Activated T-cell treated with anti-CD3 and anti-CD28 coated beads, Interleukin-2, amount 50 U/mL, for 72 hours (primary cell): ENCODE data around the gene MSANTD1. TPM values are rescaled to one million over a fixed set of nuclear protein-coding genes. Genes with fewer than 3 reads are reported as not detected.

Experiments
- total RNA-seq, 2 donors: library from RNA; stranded (reverse); gene quantifications; one replicate each; pipeline ENCODE4 v1.2.3, GENCODE V29; 2022

The MSANTD1 gene
- total RNA-seq, 2 donors from 2014 or later = 2.4 to 2.5 TPM

Other genes starting within 250 kb of the MSANTD1 start
- gene HTT-AS, start 174.6 kb upstream of the MSANTD1 start, total RNA-seq = not detected
- gene HTT, start 174.5 kb upstream of the MSANTD1 start, total RNA-seq = 10 to 100 TPM; 88.0 to 97.9 TPM
- gene RGS12, start 43.9 kb downstream of the MSANTD1 start, total RNA-seq = 10 to 100 TPM; 16.9 to 18.5 TPM
- gene HGFAC, start 192.8 kb downstream of the MSANTD1 start, total RNA-seq = under 1 TPM; 0.51 to 0.62 TPM
- gene DOK7, start 214.1 kb downstream of the MSANTD1 start, total RNA-seq = not detected